Nephron progenitor cell (in vitro differentiated cells): ENCODE results near the gene NR6A1.

Source experiments
- DNase-seq: peaks from one replicate; pipeline ENCODE4 v3.0.0; 2021
- H3K27ac Mint-ChIP-seq: 2 replicates; pipeline ENCODE4 v1.8.0; 2021; ENCODE audit warnings: mild to moderate bottlenecking, moderate library complexity, mixed read lengths
- H3K27me3 Mint-ChIP-seq: 2 replicates; pipeline ENCODE4 v1.8.0; 2021; ENCODE audit warnings: mild to moderate bottlenecking, low read depth, mixed read lengths; ENCODE audit not compliant: poor library complexity
- H3K36me3 Mint-ChIP-seq: 2 replicates; pipeline ENCODE4 v1.8.0; 2021; ENCODE audit warnings: low read depth, mixed read lengths
- H3K4me1 Mint-ChIP-seq: 2 replicates; pipeline ENCODE4 v1.8.0; 2021; ENCODE audit warnings: mixed read lengths
- H3K4me3 Mint-ChIP-seq: 2 replicates; pipeline ENCODE4 v1.8.0; 2021; ENCODE audit warnings: mild to moderate bottlenecking, moderate library complexity, mixed read lengths
- H3K9me3 Mint-ChIP-seq: 2 replicates; pipeline ENCODE4 v1.8.0; 2021; ENCODE audit warnings: mild to moderate bottlenecking, moderate library complexity, mixed read lengths
- TF ChIP-seq, protein P1 (sequence below): fragments of 200-600 bp; sonication (generic); IDR thresholded peaks from 2 replicates; pipeline ENCODE4 v1.5.0; 2021; ENCODE audit warnings: antibody characterized with exemption

NR6A1 gene

DNA sequence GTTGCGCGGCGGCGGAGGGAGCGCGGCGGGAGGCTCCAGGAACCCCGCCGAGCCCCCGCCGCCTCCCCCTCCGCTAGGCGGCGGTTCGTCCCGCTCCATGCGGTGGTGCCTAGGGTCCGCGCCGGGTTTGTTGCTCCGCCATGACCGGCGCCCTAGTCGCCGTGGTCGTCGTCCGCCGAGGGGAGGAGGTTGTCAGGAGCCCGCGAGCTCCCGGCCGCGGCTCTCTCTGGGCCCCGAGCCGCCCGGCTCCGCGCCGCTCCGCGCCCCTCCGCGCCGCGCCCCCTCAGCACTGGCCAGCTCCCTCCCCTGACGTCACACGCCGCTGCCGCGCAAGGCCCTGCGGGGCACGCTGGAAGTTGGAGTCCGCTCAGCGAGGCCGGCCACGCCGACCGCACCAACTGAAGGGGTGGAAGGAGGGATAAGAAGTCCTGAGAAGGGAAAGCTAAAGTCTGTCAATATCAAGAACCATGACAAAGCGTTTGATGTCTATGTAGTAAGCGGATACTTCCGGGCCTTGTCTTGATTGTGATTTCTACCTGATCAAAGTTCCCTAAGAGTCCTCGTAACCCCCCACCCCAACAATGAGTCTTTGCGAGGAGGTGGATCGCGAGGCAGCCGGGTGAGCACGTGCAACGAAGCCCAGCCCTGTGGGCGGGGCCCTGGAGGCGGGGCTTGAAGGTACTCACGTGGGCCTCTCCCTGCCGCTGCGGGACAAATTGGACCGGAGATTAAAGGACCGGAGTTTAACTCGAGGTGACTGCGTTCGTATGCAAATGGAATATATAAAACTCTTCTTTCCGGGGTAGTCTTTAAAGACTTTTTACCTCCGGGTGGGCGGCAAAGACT, at the start of gene NR6A1:
TSS of gene NR6A1 (minus strand) at position 291 of the 846 bp plus-strand sequence.
- TF ChIP-seq, protein P1, sequence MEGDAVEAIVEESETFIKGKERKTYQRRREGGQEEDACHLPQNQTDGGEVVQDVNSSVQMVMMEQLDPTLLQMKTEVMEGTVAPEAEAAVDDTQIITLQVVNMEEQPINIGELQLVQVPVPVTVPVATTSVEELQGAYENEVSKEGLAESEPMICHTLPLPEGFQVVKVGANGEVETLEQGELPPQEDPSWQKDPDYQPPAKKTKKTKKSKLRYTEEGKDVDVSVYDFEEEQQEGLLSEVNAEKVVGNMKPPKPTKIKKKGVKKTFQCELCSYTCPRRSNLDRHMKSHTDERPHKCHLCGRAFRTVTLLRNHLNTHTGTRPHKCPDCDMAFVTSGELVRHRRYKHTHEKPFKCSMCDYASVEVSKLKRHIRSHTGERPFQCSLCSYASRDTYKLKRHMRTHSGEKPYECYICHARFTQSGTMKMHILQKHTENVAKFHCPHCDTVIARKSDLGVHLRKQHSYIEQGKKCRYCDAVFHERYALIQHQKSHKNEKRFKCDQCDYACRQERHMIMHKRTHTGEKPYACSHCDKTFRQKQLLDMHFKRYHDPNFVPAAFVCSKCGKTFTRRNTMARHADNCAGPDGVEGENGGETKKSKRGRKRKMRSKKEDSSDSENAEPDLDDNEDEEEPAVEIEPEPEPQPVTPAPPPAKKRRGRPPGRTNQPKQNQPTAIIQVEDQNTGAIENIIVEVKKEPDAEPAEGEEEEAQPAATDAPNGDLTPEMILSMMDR = no peak
- Mint-ChIP-seq H3K36me3 (no peaks in the 10 kb centered on the region), H3K27ac (peak within 1 kb of the TSS; percentile 100), H3K27me3 (peaks cover 25% of the 10 kb centered on the region), H3K4me3 (peak within 1 kb of the TSS; percentile 91), H3K9me3 (no peaks in the 10 kb centered on the region), H3K4me1 (peaks cover 49% of the 10 kb centered on the region)
- peak; percentile 97 for DNase-seq

GRCh38 chr9:124818431-124819281, 47.5 kb upstream of the NR6A1 start:
- H3K36me3 Mint-ChIP-seq = no peaks in the 10 kb centered on the region
- H3K4me1 Mint-ChIP-seq = peaks cover 22% of the 10 kb centered on the region
- H3K4me3 Mint-ChIP-seq = no peak overlapping the region
- peaks cover 7% of the 10 kb centered on the region for H3K27me3 Mint-ChIP-seq
- no peaks in the 10 kb centered on the region for H3K9me3 Mint-ChIP-seq
- no peak overlapping the region for H3K27ac Mint-ChIP-seq
- DNase-seq = no peak
- TF ChIP-seq, protein P1 = no peak

GRCh38 chr9:124815601-124816000, 44.5 kb upstream of the NR6A1 start:
- TF ChIP-seq, protein P1 = no peak
- Mint-ChIP-seq H3K4me1 (peaks cover 36% of the 10 kb centered on the region), H3K9me3 (no peaks in the 10 kb centered on the region), H3K27me3 (peaks cover 3% of the 10 kb centered on the region), H3K4me3 (no peak overlapping the region), H3K36me3 (no peaks in the 10 kb centered on the region), H3K27ac (no peak overlapping the region)
- no peak for DNase-seq

DNA sequence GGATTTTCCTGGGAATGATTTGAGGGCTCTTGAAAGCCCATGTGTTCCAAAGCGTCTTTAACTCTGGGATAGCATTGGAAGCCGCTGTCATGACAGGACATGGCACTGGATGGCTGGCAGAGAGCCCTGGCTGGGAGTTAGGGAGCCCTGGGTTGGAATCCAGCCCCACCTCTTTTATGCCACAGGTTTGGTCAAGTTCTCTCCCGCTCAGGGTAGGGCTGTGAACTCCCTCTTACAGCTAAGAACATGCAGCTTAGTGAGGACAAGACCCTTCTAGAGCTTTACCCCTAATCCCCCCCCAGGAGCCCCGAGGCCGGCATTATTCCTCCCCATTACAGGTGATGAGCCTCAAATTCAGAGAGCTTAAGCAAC, 43.0 kb upstream of the NR6A1 start:
- no peak overlapping the region for H3K4me3 Mint-ChIP-seq

DNA sequence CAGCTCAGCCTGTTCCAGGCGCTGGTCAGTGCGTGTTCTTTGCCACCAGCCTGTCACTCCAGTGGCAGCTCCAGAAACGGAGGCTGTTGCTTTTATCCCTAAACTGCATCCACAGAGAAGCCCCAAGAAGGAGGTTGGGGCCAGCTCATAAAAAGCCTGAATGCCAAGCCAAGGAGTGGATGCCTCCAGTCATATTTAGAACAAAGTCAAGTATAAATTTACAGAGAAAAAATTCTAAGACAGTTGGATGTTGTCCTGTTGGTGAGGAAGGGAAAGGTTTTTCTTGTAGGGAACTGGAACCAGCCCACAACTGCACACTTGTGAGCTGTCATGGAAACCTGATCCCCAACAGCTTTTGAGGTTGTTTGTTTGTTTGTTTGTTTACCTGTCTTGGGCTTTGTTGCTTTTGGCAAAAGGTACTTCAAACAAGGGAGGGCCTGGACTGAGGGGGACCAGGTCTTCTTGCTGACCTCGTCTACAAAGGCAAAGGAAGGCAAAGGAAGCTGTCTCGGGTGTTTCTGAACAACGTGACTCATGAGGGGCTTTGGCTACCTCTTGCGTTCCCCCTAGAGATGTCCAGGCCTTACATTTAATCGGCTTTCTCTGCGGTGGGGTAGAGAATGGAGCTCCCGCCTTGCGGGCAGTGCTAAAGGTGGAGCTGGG, 42.5 kb upstream of the NR6A1 start:
- no peaks in the 10 kb centered on the region for H3K9me3 Mint-ChIP-seq
- no peak overlapping the region for H3K4me3 Mint-ChIP-seq
- no peak for DNase-seq
- H3K36me3 Mint-ChIP-seq = no peaks in the 10 kb centered on the region
- peaks cover 39% of the 10 kb centered on the region for H3K4me1 Mint-ChIP-seq
- TF ChIP-seq, protein P1 = no peak
- H3K27ac Mint-ChIP-seq = no peak overlapping the region
- peaks cover 3% of the 10 kb centered on the region for H3K27me3 Mint-ChIP-seq

More for the DNA sequence above, 43.0 kb upstream of the NR6A1 start:
- DNase-seq = no peak
- no peak overlapping the region for H3K27ac Mint-ChIP-seq
- H3K9me3 Mint-ChIP-seq = no peaks in the 10 kb centered on the region
- peaks cover 39% of the 10 kb centered on the region for H3K4me1 Mint-ChIP-seq
- TF ChIP-seq, protein P1 = no peak
- peaks cover 3% of the 10 kb centered on the region for H3K27me3 Mint-ChIP-seq
- H3K36me3 Mint-ChIP-seq = no peaks in the 10 kb centered on the region
